ENCODE data around the gene R3HDM2.

Gene R3HDM2

GRCh38 chr12:57215668-57216013 lies 215.2 kb downstream of the R3HDM2 start:
- no peak overlapping the region for H3K27ac ChIP-seq (ENCODE audit: insufficient read depth in 1 of 2, low read depth in 1 of 2, low read length in 2 of 2, poor library complexity in 1 of 2, severe bottlenecking in 2 of 2)
- H3K4me3 ChIP-seq (ENCODE audit: control insufficient read depth in 1 of 7, extremely low read depth in 1 of 7, insufficient read depth in 4 of 7, low read depth in 2 of 7, low read length in 6 of 7), result no peak overlapping the region
- H3K9me3 ChIP-seq (ENCODE audit: control extremely low read depth in 1 of 5, control insufficient read depth in 4 of 5, insufficient read depth in 2 of 5, low read depth in 1 of 5, low read length in 4 of 5), result no peaks in the 10 kb centered on the region
- H3K27me3 ChIP-seq (replicated peaks in 2 of 5; ENCODE audit: control insufficient read depth in 4 of 5, insufficient read depth in 5 of 5, low read length in 4 of 5), result peaks cover 9 to 72% (median 51%) of the 10 kb centered on the region in 5 experiments
- 6% methylated on average over 7 of the region's 7 CpGs for WGBS (ENCODE audit: insufficient coverage)
- ChIA-PET CTCF (interaction anchor here (6.7 to 8.4 kb wide), 2 partner anchors 13 to 28 kb away, joined by 170 to 236 read pairs; partner anchors contain the start of genes SHMT2 and STAC3), POLR2A (interaction anchor here (1.1 kb wide), 1 partner anchor 27 kb away, joined by 3 read pairs; no protein-coding TSS in a partner anchor)
- no peaks in the 10 kb centered on the region for H3K36me3 ChIP-seq (ENCODE audit: control insufficient read depth in 4 of 4, insufficient read depth in 4 of 4, low read length in 3 of 4)
- peaks cover 0 to 22% (median 13%) of the 10 kb centered on the region in 4 experiments for H3K4me1 ChIP-seq (ENCODE audit: control extremely low read depth in 1 of 4, control insufficient read depth in 4 of 4, insufficient read depth in 4 of 4, low read length in 3 of 4)
- peak in 1 of 3 donors; percentile 48 for DNase-seq

- H3K36me3 ChIP-seq (ENCODE audit: control insufficient read depth in 4 of 4, insufficient read depth in 4 of 4, low read length in 3 of 4), result no peaks in the 10 kb centered on the region
- H3K27ac ChIP-seq (ENCODE audit: insufficient read depth in 1 of 2, low read depth in 1 of 2, low read length in 2 of 2, poor library complexity in 1 of 2, severe bottlenecking in 2 of 2), result no peak overlapping the region
- CTCF ChIA-PET, result interaction anchor here (0.7 to 8.4 kb wide), 9 partner anchors 13 to 237 kb away, joined by 3 to 236 read pairs (median 5); partner anchors contain the start of genes SHMT2 and STAC3
- no peak overlapping the region for H3K4me3 ChIP-seq (ENCODE audit: control insufficient read depth in 1 of 7, extremely low read depth in 1 of 7, insufficient read depth in 4 of 7, low read depth in 2 of 7, low read length in 6 of 7)
- DNase-seq, result no peak
- H3K9me3 ChIP-seq (ENCODE audit: control extremely low read depth in 1 of 5, control insufficient read depth in 4 of 5, insufficient read depth in 2 of 5, low read depth in 1 of 5, low read length in 4 of 5), result no peaks in the 10 kb centered on the region
- WGBS (ENCODE audit: insufficient coverage), result 43% methylated on average over 9 of the region's 11 CpGs
- peaks cover 9 to 66% (median 49%) of the 10 kb centered on the region in 5 experiments for H3K27me3 ChIP-seq (replicated peaks in 2 of 5; ENCODE audit: control insufficient read depth in 4 of 5, insufficient read depth in 5 of 5, low read length in 4 of 5)
- POLR2A ChIA-PET, result interaction anchor here (1.1 kb wide), 1 partner anchor 28 kb away, joined by 3 read pairs; no protein-coding TSS in a partner anchor
- H3K4me1 ChIP-seq (ENCODE audit: control extremely low read depth in 1 of 4, control insufficient read depth in 4 of 4, insufficient read depth in 4 of 4, low read length in 3 of 4), result peaks cover 0 to 22% (median 13%) of the 10 kb centered on the region in 4 experiments
Measured at GRCh38 chr12:57215065-57215464, 215.8 kb downstream of the R3HDM2 start.

- POLR2A ChIA-PET, result no interaction called here
- 4% methylated on average over 12 of the region's 14 CpGs for WGBS (ENCODE audit: insufficient coverage)
- peak; percentile 60 to 81 (median 74) for DNase-seq
Measured at GRCh38 chr12:57214398-57214781, 216.5 kb downstream of the R3HDM2 start.

GRCh38 chr12:57213763-57214397 lies 217.0 kb downstream of the R3HDM2 start:
- POLR2A ChIA-PET, result no interaction called here
- no peaks in the 10 kb centered on the region for H3K36me3 ChIP-seq (ENCODE audit: control insufficient read depth in 4 of 4, insufficient read depth in 4 of 4, low read length in 3 of 4)
- H3K4me1 ChIP-seq (ENCODE audit: control extremely low read depth in 1 of 4, control insufficient read depth in 4 of 4, insufficient read depth in 4 of 4, low read length in 3 of 4), result peaks cover 0 to 20% (median 13%) of the 10 kb centered on the region in 4 experiments
- 55% methylated on average over 4 of the region's 4 CpGs for WGBS (ENCODE audit: insufficient coverage)
- DNase-seq, result no peak
- peaks cover 9 to 54% (median 41%) of the 10 kb centered on the region in 5 experiments for H3K27me3 ChIP-seq (replicated peaks in 2 of 5; ENCODE audit: control insufficient read depth in 4 of 5, insufficient read depth in 5 of 5, low read length in 4 of 5)
- CTCF ChIA-PET, result interaction anchor here (0.6 to 8.4 kb wide), 18 partner anchors 14 to 239 kb away, joined by 3 to 236 read pairs (median 4); partner anchors contain the start of genes SHMT2 and STAC3
- no peak overlapping the region for H3K4me3 ChIP-seq (ENCODE audit: control insufficient read depth in 1 of 7, extremely low read depth in 1 of 7, insufficient read depth in 4 of 7, low read depth in 2 of 7, low read length in 6 of 7)
- no peak overlapping the region for H3K27ac ChIP-seq (ENCODE audit: insufficient read depth in 1 of 2, low read depth in 1 of 2, low read length in 2 of 2, poor library complexity in 1 of 2, severe bottlenecking in 2 of 2)
- no peaks in the 10 kb centered on the region for H3K9me3 ChIP-seq (ENCODE audit: control extremely low read depth in 1 of 5, control insufficient read depth in 4 of 5, insufficient read depth in 2 of 5, low read depth in 1 of 5, low read length in 4 of 5)

More at GRCh38 chr12:57214398-57214781, 216.5 kb downstream of the R3HDM2 start:
- peaks cover 9 to 59% (median 44%) of the 10 kb centered on the region in 5 experiments for H3K27me3 ChIP-seq (replicated peaks in 2 of 5; ENCODE audit: control insufficient read depth in 4 of 5, insufficient read depth in 5 of 5, low read length in 4 of 5)
- no peaks in the 10 kb centered on the region for H3K9me3 ChIP-seq (ENCODE audit: control extremely low read depth in 1 of 5, control insufficient read depth in 4 of 5, insufficient read depth in 2 of 5, low read depth in 1 of 5, low read length in 4 of 5)
- H3K27ac ChIP-seq (ENCODE audit: insufficient read depth in 1 of 2, low read depth in 1 of 2, low read length in 2 of 2, poor library complexity in 1 of 2, severe bottlenecking in 2 of 2), result no peak overlapping the region
- H3K36me3 ChIP-seq (ENCODE audit: control insufficient read depth in 4 of 4, insufficient read depth in 4 of 4, low read length in 3 of 4), result no peaks in the 10 kb centered on the region
- peaks cover 0 to 20% (median 13%) of the 10 kb centered on the region in 4 experiments for H3K4me1 ChIP-seq (ENCODE audit: control extremely low read depth in 1 of 4, control insufficient read depth in 4 of 4, insufficient read depth in 4 of 4, low read length in 3 of 4)
- no peak overlapping the region for H3K4me3 ChIP-seq (ENCODE audit: control insufficient read depth in 1 of 7, extremely low read depth in 1 of 7, insufficient read depth in 4 of 7, low read depth in 2 of 7, low read length in 6 of 7)
- CTCF ChIA-PET, result interaction anchor here (0.7 to 8.4 kb wide), 16 partner anchors 14 to 238 kb away, joined by 3 to 236 read pairs (median 5); partner anchors contain the start of genes SHMT2 and STAC3

- H3K9me3 ChIP-seq (ENCODE audit: control extremely low read depth in 1 of 5, control insufficient read depth in 4 of 5, insufficient read depth in 2 of 5, low read depth in 1 of 5, low read length in 4 of 5), result no peaks in the 10 kb centered on the region
- H3K27me3 ChIP-seq (replicated peaks in 2 of 5; ENCODE audit: control insufficient read depth in 4 of 5, insufficient read depth in 5 of 5, low read length in 4 of 5), result peaks cover 9 to 47% (median 35%) of the 10 kb centered on the region in 5 experiments
- peak; percentile 84 to 89 (median 87) for DNase-seq
- H3K4me1 ChIP-seq (ENCODE audit: control extremely low read depth in 1 of 4, control insufficient read depth in 4 of 4, insufficient read depth in 4 of 4, low read length in 3 of 4), result peaks cover 0 to 20% (median 13%) of the 10 kb centered on the region in 4 experiments
- WGBS (ENCODE audit: insufficient coverage), result 0% methylated on average over 8 of the region's 16 CpGs
- ChIA-PET POLR2A (interaction anchor here (0.6 kb wide), 1 partner anchor 35 kb away, joined by 3 read pairs; no protein-coding TSS in a partner anchor), CTCF (interaction anchor here (0.6 to 8.4 kb wide), 14 partner anchors 14 to 166 kb away, joined by 3 to 236 read pairs (median 4); partner anchors contain the start of genes SHMT2 and STAC3)
- no peaks in the 10 kb centered on the region for H3K36me3 ChIP-seq (ENCODE audit: control insufficient read depth in 4 of 4, insufficient read depth in 4 of 4, low read length in 3 of 4)
- H3K27ac ChIP-seq (ENCODE audit: insufficient read depth in 1 of 2, low read depth in 1 of 2, low read length in 2 of 2, poor library complexity in 1 of 2, severe bottlenecking in 2 of 2), result no peak overlapping the region
- no peak overlapping the region for H3K4me3 ChIP-seq (ENCODE audit: control insufficient read depth in 1 of 7, extremely low read depth in 1 of 7, insufficient read depth in 4 of 7, low read depth in 2 of 7, low read length in 6 of 7)
Measured at GRCh38 chr12:57213058-57213715, 217.7 kb downstream of the R3HDM2 start.

- peaks cover 9 to 42% (median 32%) of the 10 kb centered on the region in 5 experiments for H3K27me3 ChIP-seq (replicated peaks in 2 of 5; ENCODE audit: control insufficient read depth in 4 of 5, insufficient read depth in 5 of 5, low read length in 4 of 5)
- no peak overlapping the region for H3K4me3 ChIP-seq (ENCODE audit: control insufficient read depth in 1 of 7, extremely low read depth in 1 of 7, insufficient read depth in 4 of 7, low read depth in 2 of 7, low read length in 6 of 7)
- 93% methylated on average over 4 of the region's 7 CpGs for WGBS (ENCODE audit: insufficient coverage)
- no peaks in the 10 kb centered on the region for H3K9me3 ChIP-seq (ENCODE audit: control extremely low read depth in 1 of 5, control insufficient read depth in 4 of 5, insufficient read depth in 2 of 5, low read depth in 1 of 5, low read length in 4 of 5)
- no peak overlapping the region for H3K27ac ChIP-seq (ENCODE audit: insufficient read depth in 1 of 2, low read depth in 1 of 2, low read length in 2 of 2, poor library complexity in 1 of 2, severe bottlenecking in 2 of 2)
- CTCF ChIA-PET, result interaction anchor here (0.8 to 8.4 kb wide), 5 partner anchors 14 to 31 kb away, joined by 3 to 236 read pairs (median 7); partner anchors contain the start of genes SHMT2 and STAC3
- POLR2A ChIA-PET, result interaction anchor here (0.6 kb wide), 1 partner anchor 35 kb away, joined by 3 read pairs; no protein-coding TSS in a partner anchor
- H3K36me3 ChIP-seq (ENCODE audit: control insufficient read depth in 4 of 4, insufficient read depth in 4 of 4, low read length in 3 of 4), result no peaks in the 10 kb centered on the region
- H3K4me1 ChIP-seq (ENCODE audit: control extremely low read depth in 1 of 4, control insufficient read depth in 4 of 4, insufficient read depth in 4 of 4, low read length in 3 of 4), result peaks cover 0 to 20% (median 13%) of the 10 kb centered on the region in 4 experiments
- no peak for DNase-seq
Measured at GRCh38 chr12:57212701-57213057, 218.2 kb downstream of the R3HDM2 start.

Measured in common myeloid progenitor, CD34-positive (primary cell).